RWPE1 (cell line): ENCODE data around the gene UGT1A1.

ENCODE experiments used
- CTCF ChIA-PET: fragments of 350-600 bp; sonication (Branson Sonifier 250); formaldehyde crosslinking; extraction: SDS; loops from one replicate; lab custom pipeline; 2021; lab: Yijun Ruan, JAX
- POLR2A ChIA-PET: fragments of 400-600 bp; formaldehyde crosslinking; extraction: SDS; loops from one replicate; lab custom pipeline; 2020; ENCODE audit warnings: antibody characterized with exemption; ENCODE audit not compliant: low non-redundant PET; lab: Yijun Ruan, JAX
- DNase-seq: peaks from one replicate; pipeline ENCODE4 v3.0.0; 2012; ENCODE audit warnings: low spot score
- H3K27ac ChIP-seq: fragments of 450-650 bp; 2 replicates; pipeline ENCODE4 v1.5.1; 2017
- CTCF ChIP-seq: fragments of 450-650 bp; conservative IDR thresholded peaks from 2 replicates; pipeline ENCODE4 v1.5.1; 2017; ENCODE audit warnings: low read depth, mild to moderate bottlenecking

The UGT1A1 gene

GRCh38 chr2:233758849-233759248 is 1.2 kb upstream of the UGT1A1 start:
- no peak for TF ChIP-seq CTCF
- DNase-seq: no peak
- ChIA-PET CTCF (no interaction called here), POLR2A (no interaction called here)
- no peak overlapping the region for H3K27ac ChIP-seq

GRCh38 chr2:233761040-233761769 is 1.1 kb downstream of the UGT1A1 start:
- CTCF ChIA-PET: interaction anchor here (0.7 kb wide), 1 partner anchor 10 kb away, joined by 3 read pairs; no protein-coding TSS in a partner anchor
- POLR2A ChIA-PET: no interaction called here
- peak; percentile 48 for DNase-seq
- no peak overlapping the region for H3K27ac ChIP-seq
- TF ChIP-seq CTCF: no peak

- ChIA-PET POLR2A (no interaction called here), CTCF (interaction anchor here (0.7 kb wide), 1 partner anchor 302 kb away, joined by 3 read pairs; no protein-coding TSS in a partner anchor)
- TF ChIP-seq CTCF: no peak
- no peak for DNase-seq
- no peak overlapping the region for H3K27ac ChIP-seq
These were observed 4.2 kb downstream of the UGT1A1 start for GRCh38 chr2:233764264-233764663.

GRCh38 chr2:233764761-233765160 is 4.7 kb downstream of the UGT1A1 start:
- POLR2A ChIA-PET: no interaction called here
- DNase-seq: no peak
- CTCF ChIA-PET: no interaction called here
- H3K27ac ChIP-seq: no peak overlapping the region
- no peak for TF ChIP-seq CTCF

- no peak for TF ChIP-seq CTCF
- CTCF ChIA-PET: no interaction called here
- POLR2A ChIA-PET: no interaction called here
- no peak overlapping the region for H3K27ac ChIP-seq
- no peak for DNase-seq
These were observed 6.3 kb downstream of the UGT1A1 start for GRCh38 chr2:233766416-233766815.

- no peak for DNase-seq
- no peak overlapping the region for H3K27ac ChIP-seq
- ChIA-PET POLR2A (interaction anchor here (0.8 kb wide), 1 partner anchor 600 kb away, joined by 6 read pairs; no protein-coding TSS in a partner anchor), CTCF (interaction anchor here (0.6 kb wide), 1 partner anchor 64 kb away, joined by 3 read pairs; no protein-coding TSS in a partner anchor)
- TF ChIP-seq CTCF: no peak
These were observed 8.0 kb downstream of the UGT1A1 start for GRCh38 chr2:233768076-233768475.
